Activated T-helper 1 cell treated with anti-CD3 and anti-CD28 coated beads, Interleukin-12 subunit alpha, Interleukin-12 subunit beta, Interleukin-2, Interleukin-4 antibody, amounts not matched to agents 30 ng/mL and 10 ng/mL and 1 ng/mL, durations not matched to agents 14 hours and 24 hours and 36 hours (primary cell): ENCODE data around the gene LMF2. TPM values are rescaled to one million over a fixed set of nuclear protein-coding genes. Genes with fewer than 3 reads are reported as not detected.
A peak's percentile ranks its signal among the peaks of the same experiment; 100 is the strongest.

Source experiments
- DNase-seq: peaks from one replicate; pipeline ENCODE4 v3.0.0; 2021; ENCODE audit warnings: low spot score
- H3K27ac Mint-ChIP-seq: one replicate; pipeline ENCODE4 v1.8.0; 2021; ENCODE audit warnings: mild to moderate bottlenecking, mixed read lengths
- H3K27me3 Mint-ChIP-seq: one replicate; pipeline ENCODE4 v1.8.0; 2022; ENCODE audit warnings: mild to moderate bottlenecking, moderate library complexity, mixed read lengths; ENCODE audit not compliant: insufficient read depth
- H3K36me3 Mint-ChIP-seq: one replicate; pipeline ENCODE4 v1.8.0; 2021; ENCODE audit warnings: low read depth, mixed read lengths
- H3K4me1 Mint-ChIP-seq: one replicate; pipeline ENCODE4 v1.8.0; 2021; ENCODE audit warnings: low read depth, mixed read lengths
- H3K4me3 Mint-ChIP-seq: one replicate; pipeline ENCODE4 v1.8.0; 2021; ENCODE audit warnings: mild to moderate bottlenecking, moderate library complexity, mixed read lengths
- H3K9me3 Mint-ChIP-seq: one replicate; pipeline ENCODE4 v1.8.0; 2021; ENCODE audit warnings: mixed read lengths
- intact Hi-C: fragments of 100-400 bp; cut with micrococcal nuclease; formaldehyde crosslinking; loops from one replicate; pipeline ENCODE4 v1.15.1; 2024
- total RNA-seq: library from RNA; stranded (reverse); gene quantifications from 2 replicates; pipeline ENCODE4 v1.2.3, GENCODE V29; 2022

Gene LMF2
- total RNA-seq, 1 donor from 2014 or later, result 81.2 TPM

- Mint-ChIP-seq H3K27me3 (peaks cover 19% of the 10 kb centered on the region), H3K9me3 (no peaks in the 10 kb centered on the region), H3K27ac (no peak overlapping the region), H3K4me1 (peaks cover 36% of the 10 kb centered on the region), H3K36me3 (no peaks in the 10 kb centered on the region), H3K4me3 (peak overlapping the region; percentile 57)
- no peak for DNase-seq
- intact Hi-C loops, result loop anchor here (1.0 to 10.0 kb wide), 6 partner anchors 32 to 231 kb away; partner anchors contain the start of genes CHKB, LMF2, PPP6R2 and SCO2
These were observed 31.9 kb downstream of the LMF2 start for GRCh38 chr22:50475652-50476002.

DNA sequence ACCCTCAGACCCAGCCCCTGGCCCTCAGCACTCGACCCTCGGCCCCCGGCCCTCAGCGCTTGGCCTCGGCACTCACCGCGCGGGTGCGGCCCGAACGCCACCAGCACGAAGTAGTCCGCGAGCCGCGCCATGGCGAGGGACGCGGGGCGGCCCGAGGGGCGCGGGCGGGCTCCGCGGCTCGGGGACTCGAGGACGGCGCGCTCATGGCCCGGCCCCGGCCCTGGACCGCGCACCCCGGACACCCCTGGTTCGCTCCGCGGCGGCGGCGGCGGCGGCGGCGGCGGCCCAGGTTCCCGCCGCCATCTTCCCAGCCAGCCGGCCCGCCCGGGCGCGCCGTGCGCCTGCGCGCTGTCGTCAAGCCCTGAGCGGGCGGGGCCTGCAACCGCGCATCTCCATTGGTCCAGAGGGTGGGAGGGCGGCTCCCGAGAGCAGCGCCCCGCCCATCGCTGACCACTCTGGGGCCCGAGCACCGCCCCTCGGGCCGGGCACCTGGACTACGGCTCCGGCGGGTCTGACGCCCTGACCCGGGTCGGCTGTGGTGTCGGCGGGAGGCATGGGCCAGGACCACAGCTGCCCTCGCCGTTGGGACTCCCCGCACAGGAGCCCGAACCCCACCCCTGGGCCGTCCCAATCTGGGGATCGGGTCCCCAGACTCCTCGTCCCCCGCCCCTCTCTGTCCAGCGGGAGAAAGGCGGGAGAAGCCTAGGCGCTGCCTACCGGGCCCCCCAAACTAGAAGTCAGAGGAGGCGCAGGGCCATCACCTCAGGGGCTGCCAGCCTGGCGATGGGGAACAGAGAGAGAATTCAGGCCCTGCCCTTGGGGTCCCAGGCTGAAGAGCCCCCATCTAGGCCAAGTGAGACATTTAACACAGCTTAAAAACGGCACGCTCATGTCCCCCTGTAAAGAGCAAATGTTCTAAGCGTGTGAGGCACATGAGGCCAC, 32.5 kb downstream of the LMF2 start, which contains the start of gene SBF1:
Gene SBF1 (minus strand): TSS at position 326 of the 942 bp plus-strand sequence. CDS start 195 bp downstream, at position 131.
- peaks cover 38% of the 10 kb centered on the region for H3K4me1 Mint-ChIP-seq
- intact Hi-C loops, result loop anchor here (1.0 to 10.0 kb wide), 6 partner anchors 32 to 230 kb away; partner anchors contain the start of genes CHKB, LMF2, PPP6R2 and SCO2

DNA sequence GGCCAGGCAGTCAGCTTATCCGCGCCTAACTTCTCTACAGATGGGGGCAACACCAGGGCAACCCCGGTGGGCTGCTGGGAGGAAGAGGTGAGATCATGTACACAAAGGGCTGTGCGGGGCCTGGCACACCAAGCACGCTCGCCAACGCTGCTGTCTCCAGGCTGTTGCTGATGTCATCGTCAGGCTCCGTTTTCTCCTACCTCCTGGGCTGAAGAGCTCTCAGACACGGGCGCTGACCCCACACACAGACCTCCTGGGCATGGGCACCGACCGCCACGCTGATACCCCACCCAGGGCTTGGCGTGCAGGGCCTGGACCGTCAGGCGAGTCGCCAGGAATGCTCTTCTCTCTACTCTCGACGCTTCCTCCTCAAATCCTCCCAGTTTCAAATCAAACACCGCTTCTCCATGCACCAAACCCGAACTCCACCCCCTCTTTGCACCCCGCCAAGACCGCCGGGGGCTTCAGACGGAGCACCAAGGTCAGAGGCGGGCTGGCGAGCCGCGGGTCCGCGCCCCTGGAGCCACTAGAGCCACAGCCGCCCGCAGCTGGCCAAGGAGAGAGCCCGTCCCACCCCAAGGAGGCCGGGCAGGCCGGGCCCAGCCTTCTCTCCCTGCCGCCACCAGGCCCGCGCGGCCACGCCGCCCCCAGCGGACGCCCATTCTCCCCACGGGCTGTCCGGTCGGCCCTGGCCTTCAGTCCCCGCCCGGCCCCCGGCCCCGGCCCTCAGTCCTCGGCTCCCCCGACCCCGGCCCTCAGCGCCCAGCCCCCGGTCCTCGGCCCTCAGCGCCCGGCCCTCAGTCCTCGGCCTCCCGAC, 33.4 kb downstream of the LMF2 start:
- H3K36me3 Mint-ChIP-seq, result no peaks in the 10 kb centered on the region
- intact Hi-C loops, result loop anchor here (1.0 to 10.0 kb wide), 4 partner anchors 109 to 229 kb away; partner anchors contain the start of genes CHKB, PPP6R2 and TUBGCP6
- peak overlapping the region; percentile 87 for H3K4me3 Mint-ChIP-seq
- H3K9me3 Mint-ChIP-seq, result no peaks in the 10 kb centered on the region
- H3K27me3 Mint-ChIP-seq, result peaks cover 7% of the 10 kb centered on the region
- DNase-seq, result no peak
- H3K27ac Mint-ChIP-seq, result peak overlapping the region; percentile 74
- peaks cover 46% of the 10 kb centered on the region for H3K4me1 Mint-ChIP-seq

More for the DNA sequence above, 32.5 kb downstream of the LMF2 start, which contains the start of gene SBF1:
- peak; percentile 87 for DNase-seq
- Mint-ChIP-seq H3K9me3 (no peaks in the 10 kb centered on the region), H3K4me3 (peak within 1 kb of the TSS; percentile 87), H3K27ac (peak within 1 kb of the TSS; percentile 74), H3K27me3 (peaks cover 13% of the 10 kb centered on the region), H3K36me3 (no peaks in the 10 kb centered on the region)

- H3K4me1 Mint-ChIP-seq, result peaks cover 53% of the 10 kb centered on the region
- H3K36me3 Mint-ChIP-seq, result peaks cover 5% of the 10 kb centered on the region
- H3K27me3 Mint-ChIP-seq, result peaks cover 3% of the 10 kb centered on the region
- H3K27ac Mint-ChIP-seq, result peak overlapping the region; percentile 74
- no peaks in the 10 kb centered on the region for H3K9me3 Mint-ChIP-seq
- H3K4me3 Mint-ChIP-seq, result peak overlapping the region; percentile 87
- DNase-seq, result no peak
- intact Hi-C loops, result loop anchor here (1.0 to 10.0 kb wide), 2 partner anchors 148 to 228 kb away; partner anchors contain the start of gene TUBGCP6
These were observed 34.4 kb downstream of the LMF2 start for GRCh38 chr22:50473088-50473487.

GRCh38 chr22:50471962-50472361, 35.5 kb downstream of the LMF2 start:
- H3K9me3 Mint-ChIP-seq, result no peaks in the 10 kb centered on the region
- H3K27me3 Mint-ChIP-seq, result peaks cover 2% of the 10 kb centered on the region
- peaks cover 53% of the 10 kb centered on the region for H3K4me1 Mint-ChIP-seq
- peak overlapping the region; percentile 23 for H3K27ac Mint-ChIP-seq
- intact Hi-C loops, result loop anchor here (10.0 kb wide), 1 partner anchor 227 kb away; the partner anchor contains the start of gene TUBGCP6
- H3K4me3 Mint-ChIP-seq, result peak overlapping the region; percentile 58
- H3K36me3 Mint-ChIP-seq, result peaks cover 6% of the 10 kb centered on the region
- no peak for DNase-seq

DNA sequence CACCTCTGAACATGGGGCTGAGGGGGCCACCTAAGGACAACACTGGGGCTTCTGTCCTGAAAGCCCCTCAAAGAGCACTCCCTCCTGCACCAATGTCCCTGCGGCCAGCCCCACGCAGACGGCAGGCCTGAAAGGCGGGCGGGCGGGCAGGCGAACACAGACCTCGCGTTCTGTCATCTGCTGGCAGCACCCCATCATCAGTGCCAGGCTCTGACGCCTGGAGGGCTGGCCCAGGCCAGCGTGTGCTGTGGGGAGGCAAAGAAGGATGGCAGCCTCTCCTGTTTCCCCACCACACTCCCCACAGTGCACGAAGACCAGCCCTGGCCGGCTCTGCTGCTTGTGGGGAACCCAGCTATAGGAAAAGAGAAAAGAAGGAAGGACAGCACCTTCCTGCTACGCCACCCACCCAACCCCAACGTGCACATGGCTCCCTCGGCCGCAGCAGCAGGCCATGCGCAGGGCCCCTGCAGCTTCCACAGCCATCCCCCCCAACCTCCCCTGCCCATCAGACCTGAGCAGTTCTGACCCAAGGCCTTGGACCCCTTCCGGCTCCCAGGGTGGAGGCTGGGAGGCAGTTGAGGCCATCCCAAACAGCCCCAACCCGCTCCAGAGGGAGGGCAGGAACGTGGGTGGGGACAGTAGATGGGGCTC, 36.2 kb downstream of the LMF2 start:
- no peak for DNase-seq
- Mint-ChIP-seq H3K27me3 (no peaks in the 10 kb centered on the region), H3K4me3 (peak overlapping the region; percentile 48), H3K4me1 (peaks cover 53% of the 10 kb centered on the region), H3K27ac (peak overlapping the region; percentile 90), H3K36me3 (peaks cover 10% of the 10 kb centered on the region), H3K9me3 (no peaks in the 10 kb centered on the region)
- intact Hi-C loops, result loop anchor here (10.0 kb wide), 1 partner anchor 227 kb away; the partner anchor contains the start of gene TUBGCP6

DNA sequence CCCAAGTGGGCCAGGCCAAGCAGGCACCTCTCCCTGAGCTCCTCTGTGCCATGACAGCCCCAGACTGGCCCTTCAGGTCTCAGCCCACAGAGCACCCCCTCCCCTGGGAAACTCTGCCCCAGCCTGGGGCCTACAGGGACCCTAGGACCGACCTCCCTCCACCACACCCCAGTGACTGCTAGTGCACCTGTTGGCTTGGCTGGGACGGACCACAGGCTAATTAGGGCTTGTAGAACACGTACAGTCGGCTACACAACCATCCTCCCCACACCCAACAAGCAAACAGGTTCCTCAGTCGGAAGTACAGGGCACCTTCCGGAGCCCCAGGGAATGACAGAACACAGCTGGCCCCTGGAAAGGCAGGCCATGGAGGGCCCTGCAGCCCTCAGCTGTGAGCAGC, 37.0 kb downstream of the LMF2 start:
- peaks cover 53% of the 10 kb centered on the region for H3K4me1 Mint-ChIP-seq
- H3K27ac Mint-ChIP-seq, result peak overlapping the region; percentile 90
- no peaks in the 10 kb centered on the region for H3K27me3 Mint-ChIP-seq
- peak overlapping the region; percentile 48 for H3K4me3 Mint-ChIP-seq
- peaks cover 12% of the 10 kb centered on the region for H3K36me3 Mint-ChIP-seq
- no peak for DNase-seq
- no peaks in the 10 kb centered on the region for H3K9me3 Mint-ChIP-seq
- intact Hi-C loops, result loop anchor here (1.0 to 10.0 kb wide), 2 partner anchors 38 to 226 kb away; partner anchors contain the start of genes NCAPH2 and TUBGCP6

- Mint-ChIP-seq H3K4me3 (peak overlapping the region; percentile 48), H3K27me3 (no peaks in the 10 kb centered on the region), H3K36me3 (peaks cover 12% of the 10 kb centered on the region), H3K27ac (peak overlapping the region; percentile 90), H3K4me1 (peaks cover 53% of the 10 kb centered on the region), H3K9me3 (no peaks in the 10 kb centered on the region)
- peak; percentile 92 for DNase-seq
- intact Hi-C loops, result loop anchor here (1.0 to 10.0 kb wide), 3 partner anchors 39 to 225 kb away; partner anchors contain the start of genes NCAPH2, SYCE3 and TUBGCP6
These were observed 37.9 kb downstream of the LMF2 start for GRCh38 chr22:50469377-50470305.

- Mint-ChIP-seq H3K36me3 (peaks cover 14% of the 10 kb centered on the region), H3K9me3 (no peaks in the 10 kb centered on the region), H3K4me3 (peak overlapping the region; percentile 49), H3K27me3 (no peaks in the 10 kb centered on the region), H3K27ac (peak overlapping the region; percentile 90), H3K4me1 (peaks cover 47% of the 10 kb centered on the region)
- DNase-seq, result no peak
- intact Hi-C loops, result loop anchor here (2.0 kb wide), 1 partner anchor 94 kb away; the partner anchor contains the start of gene SYCE3
These were observed 38.9 kb downstream of the LMF2 start for GRCh38 chr22:50468626-50469025.

DNA sequence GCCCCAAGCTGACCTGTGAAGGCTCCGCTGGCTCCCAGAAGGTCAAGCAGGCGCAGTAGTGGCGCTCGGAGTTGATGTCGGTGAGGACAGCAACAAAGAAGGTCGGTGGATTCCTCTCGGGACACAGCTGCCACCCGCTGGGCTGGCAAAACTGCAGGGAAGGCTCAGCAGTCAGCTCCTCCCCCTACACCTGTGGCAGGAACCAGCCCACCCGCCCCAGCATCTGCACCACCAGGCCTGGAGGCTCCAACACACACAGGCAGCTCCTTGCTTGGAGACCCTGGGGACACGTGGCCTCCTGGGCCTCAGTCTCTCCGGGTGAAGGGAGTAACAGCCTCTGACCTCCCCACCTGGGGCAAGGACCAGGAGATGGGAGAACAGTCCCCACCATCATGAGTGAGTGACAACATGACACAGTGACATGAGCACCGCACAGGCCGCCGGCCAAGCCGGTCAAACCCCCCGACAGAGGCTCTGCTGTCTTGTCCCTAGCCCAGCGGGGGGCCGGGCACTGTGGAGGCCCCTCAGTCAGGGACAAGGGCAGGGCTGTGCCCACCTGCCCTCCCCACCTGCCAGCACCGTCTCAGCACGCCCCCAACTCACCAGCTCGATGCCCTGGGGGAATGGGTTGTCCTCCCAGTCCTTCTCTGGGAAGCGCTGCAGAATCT, 39.6 kb downstream of the LMF2 start:
- intact Hi-C loops, result loop anchor here (2.0 kb wide), 1 partner anchor 95 kb away; the partner anchor contains the start of gene SYCE3
- Mint-ChIP-seq H3K27me3 (no peaks in the 10 kb centered on the region), H3K4me1 (peaks cover 40% of the 10 kb centered on the region), H3K27ac (no peak overlapping the region), H3K9me3 (no peaks in the 10 kb centered on the region), H3K4me3 (peak overlapping the region; percentile 49), H3K36me3 (peaks cover 17% of the 10 kb centered on the region)
- no peak for DNase-seq

DNA sequence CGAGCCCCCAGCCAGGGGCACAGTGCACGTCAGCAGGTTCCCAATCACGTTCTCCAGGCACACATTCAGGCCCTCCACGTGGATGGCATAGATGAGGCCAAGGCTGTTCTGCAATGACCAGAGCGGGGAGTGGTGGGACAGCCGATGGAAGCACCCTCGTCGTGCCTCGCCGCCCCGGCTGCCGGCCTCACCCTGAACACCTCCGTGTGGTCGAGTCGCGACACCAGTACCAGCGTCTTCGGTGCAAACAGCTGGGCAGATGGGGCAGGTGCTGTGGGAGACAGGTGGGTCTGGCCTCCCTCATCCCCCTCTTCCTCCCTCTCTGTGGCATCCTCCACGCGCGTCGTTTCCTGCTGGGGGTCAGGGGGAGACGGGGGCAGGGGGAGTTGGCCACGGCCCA, 40.2 kb downstream of the LMF2 start:
- intact Hi-C loops, result no loop called here
- no peak overlapping the region for H3K27ac Mint-ChIP-seq
- no peak overlapping the region for H3K4me3 Mint-ChIP-seq
- no peaks in the 10 kb centered on the region for H3K9me3 Mint-ChIP-seq
- no peaks in the 10 kb centered on the region for H3K27me3 Mint-ChIP-seq
- DNase-seq, result no peak
- H3K36me3 Mint-ChIP-seq, result peaks cover 18% of the 10 kb centered on the region
- peaks cover 35% of the 10 kb centered on the region for H3K4me1 Mint-ChIP-seq
